Fibroblast of the aortic adventitia (primary cell): Measurements from ENCODE around the gene TXN. TPM values are rescaled to one million over a fixed set of nuclear protein-coding genes. Genes with fewer than 3 reads are reported as not detected.

Experiments used
- DNase-seq: peaks from one replicate; pipeline ENCODE4 v3.0.0-alpha.2; 2010; ENCODE audit warnings: low read depth
- H3K4me3 ChIP-seq: 2 replicates; pipeline ENCODE4 v1.5.1; 2011; ENCODE audit warnings: low read depth, mild to moderate bottlenecking, control low read depth, low read length, moderate library complexity
- CTCF ChIP-seq: IDR thresholded peaks from 2 replicates; pipeline ENCODE4 v1.5.1; 2011; ENCODE audit warnings: mild to moderate bottlenecking, low read length, control low read depth, inconsistent platforms; ENCODE audit not compliant: insufficient read depth
- total RNA-seq: library from RNA; depleted of rRNA; stranded (reverse); fragments of >200 nt; gene quantifications from 2 replicates; pipeline ENCODE4 v1.2.3, GENCODE V29; 2012; ENCODE audit warnings: low replicate concordance

Gene TXN
- total RNA-seq, 1 donor, result 708 TPM

GRCh38 chr9:110244616-110245015 is 11.7 kb downstream of the TXN start:
- no peak overlapping the region for H3K4me3 ChIP-seq
- TF ChIP-seq CTCF, result no peak
- DNase-seq, result no peak

GRCh38 chr9:110241858-110242321 is 14.4 kb downstream of the TXN start:
- no peak for TF ChIP-seq CTCF
- DNase-seq, result no peak

GRCh38 chr9:110241260-110241857 is 14.9 kb downstream of the TXN start:
- DNase-seq, result no peak
- H3K4me3 ChIP-seq, result no peak overlapping the region
- TF ChIP-seq CTCF, result no peak

More at GRCh38 chr9:110241858-110242321, 14.4 kb downstream of the TXN start:
- no peak overlapping the region for H3K4me3 ChIP-seq

DNA sequence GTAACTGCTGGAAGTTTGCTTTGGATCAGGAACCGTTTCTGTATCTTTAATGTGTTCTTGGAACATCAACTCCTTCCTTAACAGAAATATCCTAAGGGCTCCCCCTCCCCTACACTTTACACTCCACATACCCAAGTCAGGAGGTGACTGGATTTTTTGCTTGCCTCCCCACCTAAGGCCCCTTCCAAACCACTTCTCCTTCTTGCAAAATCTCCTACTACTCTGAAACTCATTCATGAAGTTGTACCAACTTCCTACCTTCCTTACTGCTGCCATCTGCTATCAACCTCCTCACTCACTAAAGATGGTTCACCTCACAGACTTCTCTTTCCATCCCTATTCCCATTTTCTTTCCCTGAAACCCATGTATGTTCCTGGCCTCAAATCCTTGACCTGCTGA is 16.1 kb downstream of the TXN start:
- no peak overlapping the region for H3K4me3 ChIP-seq
- TF ChIP-seq CTCF, result no peak
- no peak for DNase-seq

DNA sequence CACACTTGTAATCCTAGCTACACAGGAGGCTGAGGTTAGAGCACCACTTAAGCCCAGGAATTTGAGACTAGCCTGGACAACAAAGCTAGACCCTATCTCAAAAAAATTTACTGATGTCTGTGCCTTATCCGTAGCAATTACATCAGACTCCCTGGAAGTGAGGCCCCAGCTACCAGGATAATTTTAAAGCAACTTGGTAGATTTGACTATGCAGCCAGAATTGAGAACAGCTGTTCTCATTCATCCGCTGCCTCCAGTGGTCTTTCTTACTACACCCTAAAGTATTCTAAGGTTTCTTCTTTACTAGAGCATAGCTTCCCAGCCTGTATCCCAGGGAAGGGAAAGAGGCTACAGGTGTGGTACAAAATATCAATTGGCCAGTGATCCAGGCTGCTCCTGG is 28.0 kb downstream of the TXN start:
- no peak overlapping the region for H3K4me3 ChIP-seq
- no peak for DNase-seq
- TF ChIP-seq CTCF, result no peak

- TF ChIP-seq CTCF, result no peak
- no peak for DNase-seq
- H3K4me3 ChIP-seq, result no peak overlapping the region
These were observed 31.7 kb downstream of the TXN start for GRCh38 chr9:110224583-110224982.

DNA sequence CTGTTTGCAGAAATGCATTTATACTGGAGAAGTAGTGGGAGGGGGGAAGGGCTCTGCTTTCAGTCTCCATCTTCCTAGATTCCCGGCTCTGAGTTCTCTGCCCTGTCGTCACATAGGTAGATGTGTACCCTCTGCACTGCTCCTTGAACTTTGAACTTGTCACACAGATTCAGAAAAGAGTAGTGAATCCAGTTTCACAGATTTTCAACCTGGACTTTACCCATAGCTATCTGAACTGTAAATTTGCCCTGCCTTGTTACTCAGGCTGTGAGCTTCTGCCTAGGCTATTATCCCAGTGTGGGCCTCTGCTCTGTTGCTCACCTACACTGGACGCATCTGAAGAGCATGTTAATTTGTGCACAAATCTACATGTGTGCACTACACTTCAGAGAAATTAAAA is 35.5 kb downstream of the TXN start:
- no peak overlapping the region for H3K4me3 ChIP-seq
- DNase-seq, result no peak
- no peak for TF ChIP-seq CTCF
